SU-DHL-6 (cell line): ENCODE data around the gene NTM.

Experiments
- CTCF ChIP-seq: fragments of 200-600 bp; sonication (generic); IDR thresholded peaks from one replicate; pipeline ENCODE4 v1.5.1; 2017; ENCODE audit warnings: antibody characterized with exemption, mild to moderate bottlenecking, low read length, moderate library complexity; ENCODE audit not compliant: insufficient read depth, poor library complexity, severe bottlenecking
- EZH2phosphoT487 ChIP-seq: fragments of 200-600 bp; sonication (generic), shearing (Covaris generic); conservative IDR thresholded peaks from 2 replicates; pipeline ENCODE4 v1.6.1; 2018; ENCODE audit warnings: mild to moderate bottlenecking, antibody characterized with exemption, low read length, moderate library complexity, mixed read lengths

- TF ChIP-seq CTCF: no peak
- TF ChIP-seq EZH2phosphoT487: no peak
Measured at GRCh38 chr11:131637469-131638175, 267.2 kb downstream of the NTM start.
